ENCODE data around the gene NEDD9.

The NEDD9 gene

DNA sequence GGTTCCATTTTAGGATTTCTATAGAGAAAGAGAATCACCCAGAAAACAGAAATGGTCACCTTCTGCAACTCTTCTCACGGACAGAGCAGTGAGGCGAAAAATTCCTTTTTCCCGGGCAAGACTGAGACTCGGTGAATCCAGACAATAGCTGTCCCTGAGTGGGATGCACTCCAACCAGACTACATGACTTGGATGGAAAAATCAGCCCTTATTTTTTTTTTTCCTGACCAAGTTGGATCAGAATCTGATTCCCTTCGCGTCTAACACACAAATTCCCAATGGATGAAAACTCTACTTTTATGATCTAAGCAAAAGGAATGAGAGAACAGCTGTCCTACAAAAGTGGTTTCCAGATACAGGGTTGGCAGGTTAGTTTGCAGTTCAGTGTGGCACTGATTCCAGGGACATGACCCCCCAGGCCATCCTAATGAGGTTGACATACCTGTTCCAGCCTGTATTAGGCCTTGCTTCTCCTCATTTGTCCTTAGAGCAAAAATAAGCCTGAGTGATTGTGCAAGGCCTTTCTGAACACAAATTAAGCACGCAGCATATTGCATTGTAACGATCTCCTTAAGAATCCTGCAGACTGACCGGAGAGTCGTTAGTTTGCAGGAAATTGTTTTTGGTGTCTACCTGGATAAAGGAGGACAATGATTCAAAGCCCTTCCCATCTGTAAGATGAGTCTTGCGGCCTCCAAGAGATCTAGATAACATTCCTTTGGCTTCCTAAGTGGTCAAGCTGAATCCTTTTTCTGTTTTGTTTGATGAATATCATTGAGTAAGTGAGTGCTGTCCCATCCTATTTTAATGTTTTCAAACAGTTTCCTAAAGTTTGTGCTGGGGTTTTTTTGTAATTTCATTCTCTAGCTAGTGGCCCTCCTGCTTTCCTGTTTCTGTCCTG, 1.5 kb upstream of the NEDD9 start:
- no peak for DNase-seq

DNA sequence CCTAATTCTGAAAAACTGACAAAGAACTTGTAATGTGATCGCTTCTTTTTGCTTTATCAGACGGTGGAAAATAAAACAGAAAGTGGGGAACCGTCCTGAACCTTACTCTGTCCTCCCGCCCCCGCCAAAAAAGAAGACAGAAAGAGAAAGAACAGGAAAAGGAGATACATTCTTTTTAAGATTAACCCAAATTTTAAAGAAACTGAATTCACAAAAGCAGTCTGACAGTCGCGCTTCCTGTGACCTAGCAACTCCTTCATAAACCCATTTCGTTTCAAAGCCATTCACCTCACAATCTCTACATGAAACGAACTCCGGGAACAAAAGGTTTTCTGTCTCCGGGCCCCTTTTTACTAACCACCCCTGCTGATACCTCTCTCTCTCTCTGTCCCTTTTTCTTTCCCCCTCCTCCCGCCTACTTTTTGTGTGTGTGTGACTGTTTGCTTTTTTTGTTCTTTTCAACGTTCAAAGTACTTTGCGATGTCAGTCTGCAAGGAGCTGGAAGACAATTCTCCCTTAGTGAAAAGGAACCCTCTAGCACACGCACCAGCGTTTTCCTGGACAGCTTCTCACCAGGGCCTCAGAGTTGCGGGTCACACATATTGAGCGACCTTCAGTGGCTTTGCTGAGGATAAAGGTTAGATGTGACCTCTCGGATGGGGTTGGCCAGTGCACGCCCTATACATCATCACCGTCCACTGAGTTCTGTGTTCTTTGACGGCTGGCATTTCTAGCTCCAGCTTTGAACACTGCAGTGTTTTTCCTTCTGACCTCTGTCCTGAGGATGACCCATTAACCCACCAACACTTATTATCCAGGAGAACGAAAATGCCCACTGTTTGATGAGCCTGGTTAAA, 530 bp upstream of the NEDD9 start:
- peak; percentile 13 for DNase-seq

DNA sequence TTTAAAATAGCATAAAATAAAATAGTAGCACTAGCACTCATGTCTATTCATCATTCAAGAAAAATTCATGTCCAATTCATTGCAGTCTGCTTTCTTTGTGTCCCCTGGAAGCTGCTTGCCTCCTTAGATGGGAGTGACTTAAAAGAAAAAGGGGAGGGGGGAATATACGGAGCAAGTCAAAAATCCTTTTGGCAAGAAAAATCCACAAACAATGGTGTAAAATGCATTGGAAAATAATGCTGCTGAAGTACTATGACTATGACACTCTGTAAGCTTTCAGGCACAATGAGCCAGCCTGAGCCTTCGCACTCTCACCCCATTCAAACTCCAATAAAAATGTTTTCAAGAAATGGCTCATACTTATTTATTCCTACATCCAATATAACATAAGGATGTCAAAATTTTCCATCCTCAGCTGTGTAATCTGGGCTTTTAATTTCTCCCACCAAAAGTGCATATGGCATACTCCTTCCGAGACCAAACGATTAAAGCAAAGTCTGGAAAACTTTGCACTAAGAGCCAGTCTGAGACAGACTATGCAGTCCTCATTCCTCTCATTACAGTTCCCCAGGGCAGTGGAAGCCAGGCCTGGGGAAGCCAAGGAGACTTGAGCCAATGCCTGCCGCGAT, 790 bp downstream of the NEDD9 start:
- DNase-seq: no peak

GRCh38 chr6:11231108-11231463, 1.4 kb downstream of the NEDD9 start:
- DNase-seq: no peak

GRCh38 chr6:11230158-11231107, 2.0 kb downstream of the NEDD9 start:
- DNase-seq: no peak

- no peak for DNase-seq
Observed at GRCh38 chr6:11229655-11230046, 2.8 kb downstream of the NEDD9 start.

- no peak for DNase-seq
Observed at GRCh38 chr6:11228935-11229654, 3.4 kb downstream of the NEDD9 start.

- no peak for DNase-seq
Observed at GRCh38 chr6:11227698-11228097, 4.8 kb downstream of the NEDD9 start.

- DNase-seq: no peak
Observed at GRCh38 chr6:11226005-11226404, 6.5 kb downstream of the NEDD9 start.

DNA sequence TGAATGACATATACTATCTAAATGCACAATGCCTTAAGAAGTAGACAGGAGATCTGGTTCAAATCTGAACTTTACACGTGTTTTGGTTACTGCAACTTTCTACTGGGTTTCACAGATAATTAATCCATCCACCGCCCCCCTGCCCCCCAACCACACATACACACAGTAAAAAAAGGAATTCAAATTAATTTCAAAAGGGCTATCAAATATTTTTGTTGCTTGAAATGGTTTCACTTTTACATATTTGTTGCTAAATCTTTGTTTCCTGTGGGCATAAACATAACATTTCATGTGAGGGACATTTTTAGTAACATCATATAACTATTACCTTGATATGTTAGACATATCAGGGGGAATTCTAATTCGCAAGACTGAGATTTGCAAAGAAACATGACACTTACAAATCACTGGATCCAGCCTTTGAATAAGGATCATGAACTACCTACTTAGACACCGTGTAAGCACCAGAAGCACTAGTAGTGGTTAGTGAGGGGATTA, 7.5 kb downstream of the NEDD9 start:
- peak; percentile 33 for DNase-seq

DNA sequence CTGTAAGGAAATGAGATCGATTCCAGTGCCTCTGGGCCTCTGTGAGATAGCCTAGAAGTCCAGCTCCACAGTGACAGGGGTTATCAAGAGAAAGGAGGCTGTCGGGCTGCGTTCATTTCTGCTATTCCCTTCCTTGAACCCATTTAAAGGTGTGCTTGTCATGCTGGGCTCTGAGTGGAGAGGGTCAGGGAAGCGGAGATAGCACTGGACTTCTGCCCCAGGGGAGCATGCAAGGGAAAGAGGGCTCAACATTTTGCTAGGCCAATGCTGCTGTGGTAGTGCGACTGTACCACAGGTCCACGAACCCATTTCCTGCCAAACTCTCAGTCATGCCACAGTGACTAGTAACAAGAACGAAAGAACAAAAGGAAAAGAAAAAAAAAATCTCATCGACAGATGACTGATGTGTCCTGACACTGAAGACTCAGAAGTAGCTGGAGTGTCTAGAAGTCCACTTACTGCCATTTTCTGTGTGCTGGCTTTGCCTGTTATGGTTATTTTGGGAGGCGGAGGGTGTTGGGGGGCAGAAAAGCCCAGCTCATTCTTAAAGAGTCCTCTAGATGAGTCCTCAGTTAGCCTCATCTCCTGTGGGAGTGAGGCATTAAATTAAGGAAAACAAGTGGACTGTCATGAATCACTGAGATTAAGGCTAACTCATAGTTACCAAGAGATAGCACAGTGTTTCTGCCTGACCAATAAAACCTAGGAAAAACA, 8.1 kb downstream of the NEDD9 start:
- peak; percentile 55 for DNase-seq

GRCh38 chr6:11223286-11223864, 9.1 kb downstream of the NEDD9 start:
- no peak for DNase-seq

DNA sequence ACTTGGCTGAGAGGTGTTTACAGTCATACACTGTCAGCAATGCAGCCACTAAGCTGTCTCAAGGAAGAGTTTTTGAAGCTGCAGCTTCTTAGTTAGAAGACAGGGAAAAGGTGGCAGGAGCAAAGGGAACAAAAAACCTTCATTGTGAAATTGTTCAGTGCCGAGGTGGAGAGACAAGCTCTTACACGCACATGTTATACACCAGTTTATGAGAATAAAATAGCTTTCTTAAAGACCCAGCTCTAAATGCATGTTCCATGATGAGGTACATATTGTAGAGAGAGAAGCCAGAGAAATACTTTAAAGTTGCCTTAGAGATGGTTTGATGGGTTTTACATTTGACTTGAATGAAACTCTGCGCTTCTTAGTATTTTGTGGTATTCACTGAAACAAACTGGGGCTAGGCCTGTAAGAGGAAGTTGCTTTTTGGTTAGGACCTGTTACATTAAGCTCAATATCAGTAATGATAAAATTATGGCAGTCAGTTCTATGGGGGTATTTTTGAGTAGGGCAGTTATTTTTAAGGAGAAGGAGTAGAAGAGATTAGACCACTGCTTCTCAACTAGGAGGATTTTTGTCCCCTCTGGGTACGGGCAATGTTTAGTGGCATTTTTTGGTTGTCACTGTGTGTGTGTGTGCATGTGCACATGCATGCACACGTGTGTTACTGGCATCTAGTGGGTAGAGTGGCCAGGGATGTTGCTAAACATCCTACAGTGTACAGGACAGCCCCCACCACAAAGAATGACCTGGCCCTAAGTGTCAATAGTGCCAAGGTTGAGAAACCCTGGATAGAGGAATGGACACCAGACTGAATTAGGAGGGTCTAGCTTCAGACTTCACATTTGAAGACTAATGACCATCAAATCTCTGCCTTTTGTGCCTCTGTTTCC, 9.8 kb downstream of the NEDD9 start:
- no peak for DNase-seq

GRCh38 chr6:11221623-11222384, 10.7 kb downstream of the NEDD9 start:
- no peak for DNase-seq

DNA sequence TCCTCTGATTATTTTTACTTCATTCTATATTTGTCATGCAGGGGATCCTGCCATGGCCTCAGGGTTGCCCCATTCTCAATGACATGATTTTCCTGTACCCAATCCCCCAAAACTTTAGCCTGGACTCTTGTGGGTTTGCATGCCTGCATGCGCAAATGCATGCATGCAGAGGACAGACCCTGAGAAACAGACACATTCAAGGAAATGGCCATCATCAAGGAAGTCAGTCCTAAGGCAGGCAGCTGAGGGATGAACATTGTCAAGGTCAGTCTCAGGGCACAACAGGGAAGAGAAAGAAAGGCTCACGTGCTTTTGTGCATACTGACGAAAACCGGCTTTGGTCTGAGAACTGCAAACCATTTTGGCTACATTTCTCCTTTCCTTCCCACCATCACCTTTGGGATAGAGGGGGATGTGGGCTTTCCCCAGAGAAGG, 13.1 kb downstream of the NEDD9 start:
- DNase-seq: no peak

GRCh38 chr6:11218538-11219399, 13.7 kb downstream of the NEDD9 start:
- peak; percentile 33 for DNase-seq

- no peak for DNase-seq
Observed at GRCh38 chr6:11218102-11218442, 14.4 kb downstream of the NEDD9 start.

Data from activated naive CD4-positive, alpha-beta T cell treated with Interleukin-2 at 50 U/mL for 16 hours (primary cell).